GM19395 (cell line): ENCODE results near the gene CRIM1.
"Not testable (repeated sequence)": the region's sequence is repeated elsewhere in the genome, so short reads cannot be mapped to it uniquely, and the experiment has no call there.

ENCODE experiments used
- ATAC-seq: cut with Tn5 transposase; IDR thresholded peaks from one replicate; pipeline ENCODE4 v1.9.1; 2021; ENCODE audit warnings: mild to moderate bottlenecking, moderate library complexity; ENCODE audit not compliant: unreplicated experiment

Gene CRIM1

GRCh38 chr2:36355151-36355889 is at the start of gene CRIM1:
TSS of gene CRIM1 (plus strand) at chr2:36355778. CDS start at chr2:36356293, 515 bp downstream.
- peak; percentile 41 for ATAC-seq

- no peak for ATAC-seq
These were observed 48.1 kb upstream of the CRIM1 start for GRCh38 chr2:36307441-36307840.

- ATAC-seq = not testable (repeated sequence)
These were observed 45.1 kb upstream of the CRIM1 start for GRCh38 chr2:36310444-36310843.

GRCh38 chr2:36318547-36318946 is 37.0 kb upstream of the CRIM1 start:
- ATAC-seq = no peak

DNA sequence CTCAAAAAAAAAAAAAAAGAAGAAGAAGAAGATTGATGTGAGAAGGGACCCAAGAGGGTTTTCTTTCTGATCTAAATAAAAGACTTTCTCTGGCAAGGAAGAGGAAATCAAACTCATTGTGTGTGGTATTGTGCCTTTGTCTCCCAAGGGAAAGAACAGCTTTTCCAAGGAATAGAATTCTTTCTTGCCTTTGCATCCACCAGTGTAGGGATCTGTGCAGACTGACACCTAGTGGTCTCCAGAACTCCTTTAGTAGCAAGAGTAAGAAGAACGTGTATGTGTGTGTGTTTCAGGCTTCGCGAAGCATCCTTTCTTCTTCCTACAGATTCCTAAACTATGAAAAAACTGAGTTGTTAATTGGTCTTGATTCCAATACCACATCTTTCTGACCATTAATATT is 33.5 kb upstream of the CRIM1 start:
- no peak for ATAC-seq

DNA sequence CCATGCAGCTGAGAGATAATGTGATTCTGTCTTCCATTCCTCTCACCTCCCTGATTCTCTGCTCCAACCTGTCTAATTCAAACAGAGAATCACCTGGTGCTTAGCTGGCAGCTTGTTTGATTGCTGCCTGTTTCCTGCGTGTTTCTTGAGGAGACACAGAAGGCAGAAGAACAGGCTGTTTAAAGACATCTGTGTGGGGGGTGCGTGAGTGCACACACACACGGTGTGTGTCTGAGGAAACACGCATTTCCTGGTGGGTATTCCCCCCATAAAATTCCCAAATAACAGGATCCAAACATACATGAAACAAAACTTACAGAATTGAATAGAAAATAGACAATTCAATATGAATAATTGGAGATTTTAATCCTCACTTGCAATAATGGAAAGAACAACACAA is 29.3 kb upstream of the CRIM1 start:
- no peak for ATAC-seq

GRCh38 chr2:36329251-36329650 is 26.3 kb upstream of the CRIM1 start:
- no peak for ATAC-seq

- no peak for ATAC-seq
These were observed 25.7 kb upstream of the CRIM1 start for GRCh38 chr2:36329746-36330472.

DNA sequence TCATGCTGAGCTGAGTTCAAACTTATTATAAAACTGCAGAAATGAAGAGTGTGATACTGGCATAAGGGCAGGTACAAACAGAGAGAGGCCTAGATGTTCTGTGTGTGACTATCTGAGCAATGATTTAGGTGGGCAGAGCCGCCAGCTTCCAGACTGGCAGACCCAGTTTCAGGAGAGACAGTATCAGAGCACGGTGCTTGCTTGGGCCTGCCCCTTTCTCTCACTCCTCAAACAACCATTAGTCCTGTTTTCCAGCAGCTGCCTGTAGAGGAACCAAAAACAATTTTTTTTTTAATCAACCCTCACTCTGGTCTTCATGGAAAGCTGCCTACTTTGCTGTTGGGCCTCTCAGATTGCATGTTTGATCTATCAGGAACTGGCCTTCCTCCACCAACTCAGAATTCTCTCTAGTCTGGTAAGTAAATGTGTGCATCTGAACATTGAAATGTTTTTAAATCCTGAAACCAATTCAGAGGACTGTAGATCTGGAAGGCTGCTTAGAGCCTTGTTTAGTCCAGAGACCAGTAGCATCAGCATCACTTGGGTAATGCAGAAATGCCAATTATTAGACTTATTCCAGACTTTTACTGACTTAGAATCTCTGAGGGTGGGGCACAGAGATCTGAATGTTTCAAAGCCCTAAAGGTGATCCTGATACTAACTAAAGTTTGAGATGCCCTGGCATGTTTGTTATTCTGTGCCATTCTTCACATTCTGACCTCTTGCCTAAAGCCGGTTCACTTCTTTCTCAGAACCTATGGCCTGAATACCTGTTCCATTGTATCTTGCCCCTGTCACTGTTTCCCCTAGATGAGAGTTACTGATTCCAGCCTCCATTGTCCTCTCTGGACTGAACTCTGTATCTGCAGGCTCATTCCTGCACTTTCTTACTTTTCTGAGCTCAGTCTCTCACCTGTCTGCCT is 24.8 kb upstream of the CRIM1 start:
- ATAC-seq = no peak

DNA sequence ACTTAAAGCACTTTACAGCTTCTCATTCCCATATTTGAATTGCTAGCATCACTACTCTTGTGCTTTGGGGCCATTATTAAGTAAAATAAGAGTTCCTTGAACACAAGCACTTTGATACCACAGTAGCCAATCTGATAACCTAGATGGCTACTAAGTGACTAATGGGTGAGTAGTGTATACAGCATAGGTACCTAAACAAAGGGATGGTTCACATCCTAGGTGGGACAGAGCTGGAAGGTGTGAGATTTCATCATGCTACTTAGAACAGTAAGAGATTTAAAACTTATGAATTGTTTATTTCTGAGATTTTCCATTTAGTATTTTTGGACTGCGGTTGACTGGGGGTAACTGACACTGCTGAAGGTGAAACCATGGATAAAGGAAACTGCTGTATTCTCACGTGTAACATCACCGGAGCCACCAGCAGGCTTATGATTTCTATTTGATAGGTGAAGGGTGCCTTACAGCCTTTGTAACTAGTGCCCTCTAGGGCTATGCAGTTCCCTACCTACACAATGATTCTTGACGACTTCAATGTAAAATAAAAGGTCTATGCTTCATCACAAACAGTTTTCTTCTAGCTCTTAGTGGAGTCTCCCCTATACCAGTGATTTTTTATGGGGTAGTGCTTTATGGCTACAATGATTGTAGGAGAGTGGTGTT is 22.1 kb upstream of the CRIM1 start:
- no peak for ATAC-seq

GRCh38 chr2:36335597-36335996 is 20.0 kb upstream of the CRIM1 start:
- ATAC-seq = no peak

DNA sequence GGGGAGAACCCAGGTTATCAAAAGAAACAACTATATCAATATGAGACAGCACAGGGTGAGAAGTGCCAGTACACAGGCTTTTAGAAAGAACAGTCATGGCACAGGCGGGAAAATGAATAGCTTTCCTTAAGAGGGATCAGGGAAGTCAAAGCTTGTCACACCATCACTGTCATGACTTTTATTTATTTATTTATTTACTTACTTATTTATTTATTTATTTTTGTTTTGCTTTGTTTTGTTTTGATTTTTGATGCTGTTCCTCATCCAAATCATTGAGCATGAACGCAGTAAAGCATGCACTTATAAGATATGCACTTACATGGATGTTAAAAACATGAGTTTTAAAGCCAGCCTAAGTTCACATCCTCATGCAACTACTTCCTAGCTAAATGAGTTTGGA is 19.3 kb upstream of the CRIM1 start:
- no peak for ATAC-seq

GRCh38 chr2:36337354-36337753 is 18.2 kb upstream of the CRIM1 start:
- no peak for ATAC-seq

DNA sequence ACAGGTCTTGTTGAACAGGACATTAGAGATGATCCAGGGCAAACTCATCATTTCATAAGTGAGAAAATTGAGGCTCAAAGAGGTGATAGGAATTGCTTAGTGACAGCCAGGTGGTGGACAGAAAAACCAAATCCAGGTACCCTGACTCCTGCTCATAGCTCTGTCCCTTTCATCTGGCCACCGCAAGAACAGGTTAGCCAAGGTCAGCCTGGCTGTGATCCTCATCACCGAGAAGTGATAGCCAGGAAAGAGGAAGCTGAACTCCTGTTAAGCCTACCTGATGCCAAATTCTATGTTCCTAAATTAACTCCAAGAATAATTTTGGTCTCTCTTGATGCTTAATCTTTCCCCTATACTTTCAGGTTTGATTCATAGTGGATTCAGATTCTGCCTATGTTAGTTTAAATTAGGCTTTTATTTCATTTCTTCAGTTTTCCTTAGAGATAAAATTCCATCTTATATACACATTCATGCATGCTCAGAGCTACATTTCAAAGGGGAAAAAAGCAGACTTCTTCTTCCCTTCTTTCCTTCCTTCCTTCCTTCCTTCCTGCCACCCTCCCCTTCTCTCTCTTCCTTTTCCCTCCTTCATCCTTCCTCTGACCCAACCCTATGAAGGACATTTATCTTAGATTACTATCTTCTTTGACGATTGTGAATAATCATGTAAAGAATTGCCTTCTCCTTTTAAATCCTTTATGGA is 17.3 kb upstream of the CRIM1 start:
- no peak for ATAC-seq

DNA sequence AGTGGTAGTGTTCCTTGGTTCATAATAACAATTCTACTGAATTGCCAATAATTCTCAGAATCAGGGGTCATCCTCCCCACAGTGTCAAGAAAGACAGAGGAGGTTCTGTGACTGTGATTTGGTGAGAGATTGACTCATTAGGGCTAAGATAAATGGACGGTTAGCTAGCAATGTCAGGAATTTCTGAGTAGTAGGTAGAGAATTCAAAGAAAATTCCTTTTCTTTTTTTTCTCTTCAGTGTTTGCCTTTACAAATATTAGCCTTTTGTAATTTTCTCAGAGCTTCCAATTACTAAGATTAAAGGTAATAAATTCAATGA is 16.8 kb upstream of the CRIM1 start:
- no peak for ATAC-seq

- ATAC-seq = no peak
These were observed 15.9 kb upstream of the CRIM1 start for GRCh38 chr2:36339607-36340218.

DNA sequence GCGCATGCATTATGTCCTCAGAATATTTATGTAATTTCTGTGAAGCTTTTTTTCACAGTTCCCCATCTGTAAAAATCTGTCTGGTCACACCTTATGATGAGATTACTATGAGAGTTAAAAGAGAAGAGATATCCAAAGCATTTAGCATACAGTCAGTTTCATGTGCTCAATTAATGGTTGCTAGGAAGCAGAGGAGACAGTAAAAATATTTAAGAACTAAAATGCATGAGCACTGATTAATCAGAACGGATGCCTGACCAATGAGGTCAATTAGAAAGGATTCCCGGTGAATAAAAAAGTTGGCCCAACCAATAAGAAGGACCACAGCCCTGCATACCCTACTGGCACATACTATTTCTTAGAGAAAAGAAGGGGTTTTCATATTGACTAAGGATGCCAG is 12.0 kb upstream of the CRIM1 start:
- ATAC-seq = no peak

DNA sequence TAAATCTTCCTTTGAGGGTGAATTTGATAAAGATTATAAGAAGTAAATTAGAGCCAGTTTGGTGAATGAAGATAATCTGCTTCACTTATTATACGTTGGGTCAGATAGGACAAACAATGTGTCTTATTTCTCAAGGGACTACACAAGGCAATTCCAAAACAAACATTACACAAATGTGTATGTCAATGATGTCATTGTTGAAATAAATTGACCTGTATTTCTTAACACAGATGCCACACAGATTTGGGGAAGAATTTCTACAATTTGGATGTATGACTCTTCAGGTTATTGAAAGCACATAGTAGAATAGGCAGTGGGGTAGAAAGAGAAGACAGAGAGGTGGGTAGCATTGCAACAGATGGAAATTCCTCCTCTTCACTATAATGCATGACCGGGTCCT is 6.9 kb upstream of the CRIM1 start:
- no peak for ATAC-seq

DNA sequence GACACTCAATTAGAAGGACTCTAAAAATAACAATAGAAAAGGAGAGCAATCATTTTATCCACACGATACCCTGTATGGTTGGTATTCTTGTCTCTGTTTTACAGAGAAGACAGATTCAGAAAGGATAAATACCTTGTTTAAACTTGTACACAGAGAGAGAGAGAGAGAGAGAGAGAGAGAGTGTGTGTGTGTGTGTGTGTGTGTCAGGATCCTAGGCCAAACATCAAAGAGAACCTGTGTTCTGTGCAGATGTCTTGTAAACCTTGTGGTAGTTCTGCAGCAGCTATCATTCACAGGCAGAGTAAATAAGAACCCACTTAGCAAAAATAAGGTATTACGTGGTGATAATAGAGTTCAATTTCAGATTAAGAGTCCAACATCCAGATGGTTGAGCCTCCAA is 4.3 kb upstream of the CRIM1 start:
- ATAC-seq = no peak

DNA sequence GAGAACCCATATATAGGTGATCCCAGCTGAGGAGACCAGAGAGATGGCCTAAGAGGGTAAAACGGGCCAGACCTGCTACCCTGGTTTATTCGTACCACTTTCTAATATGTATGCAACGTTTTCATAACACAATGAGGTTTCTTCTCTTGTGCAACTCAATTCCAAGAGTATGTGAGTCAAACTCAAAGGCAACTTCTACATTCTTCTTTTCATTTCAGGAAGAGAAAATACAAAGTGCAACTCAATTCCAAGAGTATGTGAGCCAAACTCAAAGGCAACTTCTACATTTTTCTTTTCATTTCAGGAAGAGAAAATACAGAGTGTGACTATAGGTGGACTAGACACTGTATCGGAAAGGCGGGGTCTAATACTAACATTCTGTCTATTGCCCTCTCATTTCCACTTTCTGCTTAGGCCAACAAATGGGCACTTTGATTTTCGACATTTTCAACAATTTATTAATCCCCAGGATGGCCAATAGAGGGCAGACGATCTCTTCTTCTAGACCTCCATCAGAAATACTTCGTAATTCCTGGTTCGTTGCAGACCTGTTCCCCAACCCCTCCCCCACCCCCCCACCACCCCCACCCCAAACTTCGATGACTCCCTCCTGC is 3.7 kb upstream of the CRIM1 start:
- ATAC-seq = no peak
